ENCODE measurements around the gene PCDHA2.
"Not testable (repeated sequence)": the region's sequence is repeated elsewhere in the genome, so short reads cannot be mapped to it uniquely, and the experiment has no call there.

Gene PCDHA2

DNA sequence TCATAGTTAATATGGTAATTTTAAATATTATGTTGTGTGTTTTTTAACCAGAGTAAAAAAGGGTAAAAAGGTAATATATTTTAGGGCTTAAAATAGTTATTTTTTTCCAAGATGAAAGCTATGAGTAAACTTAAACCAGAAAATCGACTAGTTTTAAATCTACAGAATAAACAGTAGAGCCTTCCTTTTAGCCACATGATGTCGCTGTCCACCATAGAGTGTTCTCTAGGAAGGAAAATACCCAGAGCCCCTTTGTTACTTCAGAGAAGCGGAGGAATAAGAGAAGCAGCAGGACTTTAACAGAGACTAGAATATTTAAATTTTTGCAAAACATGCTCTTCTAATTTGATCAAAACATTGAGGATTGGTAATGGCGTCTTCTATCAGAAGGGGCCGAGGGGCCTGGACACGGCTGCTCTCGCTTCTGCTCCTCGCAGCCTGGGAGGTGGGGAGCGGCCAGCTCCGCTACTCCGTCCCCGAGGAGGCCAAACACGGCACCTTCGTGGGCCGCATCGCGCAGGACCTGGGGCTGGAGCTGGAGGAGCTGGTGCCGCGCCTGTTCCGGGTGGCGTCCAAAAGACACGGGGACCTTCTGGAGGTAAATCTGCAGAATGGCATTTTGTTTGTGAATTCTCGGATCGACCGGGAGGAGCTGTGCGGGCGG is at the start of gene PCDHA2:
PCDHA2 (plus strand) TSS at position 258 of the 664 bp plus-strand sequence.
- in situ Hi-C loops (cut with HindIII; ENCODE audit: low sequenced_read_pairs) = no loop called here

DNA sequence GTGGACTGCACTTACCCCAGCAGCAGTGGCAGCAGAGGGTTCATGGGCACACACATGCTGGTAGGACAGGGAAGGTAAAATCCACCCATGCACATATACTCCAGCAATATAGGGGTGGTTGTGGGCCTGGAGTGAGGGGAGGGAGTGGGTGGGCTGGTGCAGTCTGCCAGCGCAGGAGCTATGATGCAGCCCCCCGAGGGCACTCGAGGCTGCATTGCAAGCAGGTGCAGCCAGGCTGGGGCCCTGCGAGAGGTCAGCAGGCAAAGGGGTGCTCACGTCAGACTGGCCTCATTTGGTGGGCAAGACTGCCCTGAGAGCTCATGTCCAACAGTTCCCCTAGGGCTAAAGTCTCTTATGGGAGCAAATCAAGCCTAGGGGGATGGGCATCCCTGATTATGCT is 41.1 kb upstream of the PCDHA2 start:
- in situ Hi-C loops (cut with HindIII; ENCODE audit: low sequenced_read_pairs) = no loop called here

DNA sequence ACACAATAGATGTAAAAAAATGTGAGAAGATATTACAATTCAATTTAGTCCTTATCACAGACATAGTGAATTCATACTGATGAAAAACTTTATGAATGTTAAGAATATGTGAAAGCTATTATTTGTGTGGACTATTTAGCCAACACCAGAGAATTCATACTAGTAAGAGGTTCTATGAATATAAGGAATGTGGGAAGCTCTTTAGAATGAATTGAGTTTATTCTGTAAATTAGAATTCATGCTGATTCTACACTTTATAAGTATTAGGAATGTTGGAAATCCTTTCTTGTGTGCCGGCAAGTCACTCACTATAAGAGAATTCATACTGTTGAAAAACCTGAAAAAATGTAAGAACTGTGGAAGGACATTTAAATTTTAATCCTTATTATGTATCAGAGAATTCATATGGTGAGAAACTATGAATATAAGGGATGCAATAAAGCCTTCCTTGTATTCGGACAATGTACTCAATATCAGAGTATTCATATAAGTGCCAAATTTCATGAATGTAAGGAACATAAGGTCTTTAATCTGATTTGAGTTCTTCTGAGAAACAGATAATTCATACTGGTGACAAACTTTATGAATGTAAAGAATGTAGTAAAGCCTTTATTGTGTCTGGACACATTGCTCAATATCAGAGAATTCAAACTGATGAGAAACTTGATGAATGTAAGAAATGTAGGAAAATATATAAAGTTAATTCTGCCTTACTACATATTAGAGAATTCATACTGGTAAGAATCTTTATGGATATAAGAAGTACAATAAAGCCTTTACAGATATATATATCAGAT is 30.3 kb upstream of the PCDHA2 start:
- in situ Hi-C loops (cut with HindIII; ENCODE audit: low sequenced_read_pairs) = no loop called here

DNA sequence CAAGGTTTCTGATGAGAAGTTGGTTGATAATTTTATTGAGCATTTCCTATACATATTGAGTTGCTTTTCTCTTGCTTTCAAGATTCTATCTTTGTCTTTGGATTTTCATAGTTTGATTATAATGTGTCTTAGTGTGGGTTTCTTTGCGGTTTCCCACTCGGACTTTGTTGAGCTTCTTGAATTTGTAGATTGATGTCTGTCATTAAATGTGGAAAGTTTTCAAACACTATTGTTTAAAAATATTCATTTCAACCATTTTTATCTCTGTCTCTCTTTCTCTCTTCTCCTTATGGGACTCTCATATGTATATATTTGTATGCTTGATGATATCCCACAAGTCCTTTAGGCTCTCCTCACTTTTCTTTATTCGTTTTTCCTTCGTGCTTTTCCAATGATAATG is 27.2 kb upstream of the PCDHA2 start:
- in situ Hi-C loops (cut with HindIII; ENCODE audit: low sequenced_read_pairs) = no loop called here

DNA sequence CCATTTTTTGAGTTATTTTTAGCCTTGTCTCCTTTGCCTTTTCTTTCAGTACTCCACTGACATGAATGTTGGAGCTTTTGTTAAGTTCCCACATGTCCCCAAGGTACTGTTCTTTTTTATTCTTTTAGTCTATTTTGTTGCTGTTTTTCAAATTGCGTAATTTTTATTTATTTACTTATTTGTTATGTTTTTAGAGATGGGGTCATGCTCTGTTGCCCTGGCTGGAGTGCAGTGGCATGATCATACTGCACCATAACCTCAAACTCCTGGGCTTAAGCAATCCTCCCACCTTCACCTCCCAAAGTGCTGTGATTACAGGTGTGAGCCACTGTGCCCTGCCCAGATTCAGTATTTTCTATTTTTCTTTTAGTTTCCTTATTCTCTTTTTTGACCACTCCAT is 14.1 kb upstream of the PCDHA2 start:
- in situ Hi-C loops (cut with HindIII; ENCODE audit: low sequenced_read_pairs) = no loop called here

DNA sequence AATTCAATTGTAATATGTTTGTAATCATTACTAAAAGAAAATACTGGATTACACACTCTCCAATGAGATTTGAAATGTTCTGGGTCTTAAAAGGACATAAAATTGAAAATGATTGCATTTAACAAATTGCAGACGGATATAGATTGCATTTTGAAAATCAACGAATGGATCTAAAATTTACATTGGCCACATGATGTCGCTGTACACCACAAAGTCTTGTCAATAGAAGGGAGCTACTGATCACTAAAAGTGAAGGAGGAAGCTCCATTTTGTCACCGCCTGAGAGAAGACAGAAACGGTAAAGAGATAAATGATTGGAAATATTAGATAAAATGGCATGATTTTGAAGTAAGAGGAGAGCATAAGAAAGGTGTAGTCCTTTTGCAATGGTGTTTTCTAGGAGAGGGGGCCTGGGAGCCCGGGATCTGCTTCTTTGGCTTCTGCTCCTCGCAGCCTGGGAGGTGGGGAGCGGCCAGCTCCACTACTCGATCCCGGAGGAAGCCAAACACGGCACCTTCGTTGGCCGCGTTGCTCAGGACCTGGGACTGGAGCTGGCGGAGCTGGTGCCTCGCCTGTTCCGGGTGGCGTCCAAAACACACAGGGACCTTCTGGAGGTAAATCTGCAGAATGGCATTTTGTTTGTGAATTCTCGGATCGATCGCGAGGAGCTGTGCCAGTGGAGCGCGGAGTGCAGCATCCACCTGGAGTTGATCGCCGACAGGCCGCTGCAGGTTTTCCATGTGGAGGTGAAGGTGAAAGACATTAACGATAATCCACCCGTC is 8.6 kb upstream of the PCDHA2 start, which contains the start of gene PCDHA1:
PCDHA1 (plus strand) TSS at position 236 of the 782 bp plus-strand sequence.
- in situ Hi-C loops (cut with HindIII; ENCODE audit: low sequenced_read_pairs) = no loop called here

DNA sequence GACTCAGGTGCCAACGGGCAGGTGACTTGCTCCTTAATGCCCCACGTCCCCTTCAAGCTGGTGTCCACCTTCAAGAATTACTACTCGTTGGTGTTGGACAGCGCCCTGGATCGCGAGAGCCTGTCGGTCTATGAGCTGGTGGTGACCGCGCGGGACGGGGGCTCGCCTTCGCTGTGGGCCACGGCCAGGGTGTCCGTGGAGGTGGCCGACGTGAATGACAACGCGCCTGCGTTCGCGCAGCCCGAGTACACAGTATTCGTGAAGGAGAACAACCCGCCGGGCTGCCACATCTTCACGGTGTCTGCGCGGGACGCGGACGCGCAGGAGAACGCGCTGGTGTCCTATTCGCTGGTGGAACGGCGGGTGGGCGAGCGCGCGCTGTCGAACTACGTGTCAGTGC is 7.2 kb upstream of the PCDHA2 start:
- in situ Hi-C loops (cut with HindIII; ENCODE audit: low sequenced_read_pairs) = not testable (repeated sequence)

DNA sequence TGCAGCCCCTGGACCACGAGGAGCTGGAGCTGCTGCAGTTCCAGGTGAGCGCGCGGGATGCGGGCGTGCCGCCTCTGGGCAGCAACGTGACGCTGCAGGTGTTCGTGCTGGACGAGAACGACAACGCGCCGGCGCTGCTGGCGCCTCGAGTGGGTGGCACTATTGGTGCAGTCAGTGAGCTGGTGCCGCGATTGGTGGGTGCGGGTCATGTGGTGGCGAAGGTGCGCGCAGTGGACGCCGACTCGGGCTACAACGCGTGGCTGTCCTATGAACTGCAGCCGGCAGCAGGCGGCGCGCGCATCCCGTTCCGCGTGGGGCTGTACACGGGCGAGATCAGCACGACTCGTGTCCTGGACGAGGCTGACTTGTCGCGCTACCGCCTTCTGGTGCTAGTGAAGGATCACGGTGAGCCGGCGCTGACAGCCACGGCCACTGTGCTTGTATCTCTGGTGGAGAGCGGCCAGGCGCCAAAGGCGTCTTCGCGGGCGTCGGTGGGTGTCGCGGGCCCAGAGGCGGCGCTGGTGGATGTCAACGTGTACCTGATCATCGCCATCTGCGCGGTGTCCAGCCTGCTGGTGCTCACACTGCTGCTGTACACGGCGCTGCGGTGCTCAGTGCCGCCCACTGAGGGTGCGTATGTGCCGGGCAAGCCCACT is 6.7 kb upstream of the PCDHA2 start:
- in situ Hi-C loops (cut with HindIII; ENCODE audit: low sequenced_read_pairs) = not testable (repeated sequence)

DNA sequence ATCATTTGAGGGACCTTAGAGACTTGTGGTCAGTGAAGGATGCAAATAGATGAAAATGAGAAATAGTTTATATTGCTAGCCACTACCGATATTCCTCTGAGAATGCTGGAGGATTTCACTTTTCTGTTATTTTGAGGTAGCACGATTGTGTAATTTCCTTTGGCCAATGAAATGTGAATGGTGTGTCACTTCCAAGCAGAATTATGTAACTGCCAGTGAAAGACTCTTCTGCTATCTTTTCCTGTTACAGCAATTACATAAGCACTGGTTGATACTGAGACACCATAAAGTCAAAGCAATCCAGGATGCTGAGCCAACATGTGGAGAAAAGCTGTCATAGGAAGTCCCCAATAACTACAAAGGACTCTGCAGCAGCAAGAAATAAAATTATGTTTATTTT is 3.6 kb upstream of the PCDHA2 start:
- in situ Hi-C loops (cut with HindIII; ENCODE audit: low sequenced_read_pairs) = no loop called here

DNA sequence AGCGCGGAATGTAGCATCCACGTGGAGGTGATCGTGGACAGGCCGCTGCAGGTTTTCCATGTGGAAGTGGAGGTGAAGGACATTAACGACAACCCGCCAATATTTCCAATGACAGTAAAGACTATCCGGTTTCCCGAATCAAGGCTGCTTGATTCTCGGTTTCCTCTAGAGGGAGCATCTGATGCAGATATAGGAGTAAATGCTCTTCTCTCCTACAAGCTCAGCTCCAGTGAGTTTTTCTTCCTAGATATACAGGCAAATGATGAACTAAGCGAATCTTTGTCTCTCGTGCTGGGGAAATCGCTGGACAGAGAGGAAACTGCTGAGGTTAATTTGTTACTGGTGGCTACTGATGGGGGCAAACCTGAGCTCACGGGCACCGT is 598 bp downstream of the PCDHA2 start:
- in situ Hi-C loops (cut with HindIII; ENCODE audit: low sequenced_read_pairs) = no loop called here

DNA sequence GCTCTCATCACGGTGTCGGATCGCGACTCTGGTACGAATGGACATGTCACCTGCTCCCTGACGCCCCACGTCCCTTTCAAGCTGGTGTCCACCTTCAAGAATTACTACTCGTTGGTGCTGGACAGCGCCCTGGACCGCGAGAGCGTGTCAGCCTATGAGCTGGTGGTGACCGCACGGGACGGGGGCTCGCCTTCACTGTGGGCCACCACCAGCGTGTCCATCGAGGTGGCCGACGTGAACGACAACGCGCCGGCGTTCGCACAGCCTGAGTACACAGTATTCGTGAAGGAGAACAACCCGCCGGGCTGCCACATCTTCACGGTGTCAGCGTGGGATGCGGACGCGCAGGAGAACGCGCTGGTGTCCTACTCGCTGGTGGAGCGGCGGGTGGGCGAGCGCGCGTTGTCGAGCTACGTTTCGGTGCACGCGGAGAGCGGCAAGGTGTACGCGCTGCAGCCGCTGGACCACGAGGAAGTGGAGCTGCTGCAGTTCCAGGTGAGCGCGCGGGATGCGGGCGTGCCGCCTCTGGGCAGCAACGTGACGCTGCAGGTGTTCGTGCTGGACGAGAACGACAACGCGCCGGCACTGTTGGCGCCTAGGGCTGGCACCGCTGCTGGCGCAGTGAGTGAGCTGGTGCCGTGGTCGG is 1.5 kb downstream of the PCDHA2 start:
- in situ Hi-C loops (cut with HindIII; ENCODE audit: low sequenced_read_pairs) = not testable (repeated sequence)

DNA sequence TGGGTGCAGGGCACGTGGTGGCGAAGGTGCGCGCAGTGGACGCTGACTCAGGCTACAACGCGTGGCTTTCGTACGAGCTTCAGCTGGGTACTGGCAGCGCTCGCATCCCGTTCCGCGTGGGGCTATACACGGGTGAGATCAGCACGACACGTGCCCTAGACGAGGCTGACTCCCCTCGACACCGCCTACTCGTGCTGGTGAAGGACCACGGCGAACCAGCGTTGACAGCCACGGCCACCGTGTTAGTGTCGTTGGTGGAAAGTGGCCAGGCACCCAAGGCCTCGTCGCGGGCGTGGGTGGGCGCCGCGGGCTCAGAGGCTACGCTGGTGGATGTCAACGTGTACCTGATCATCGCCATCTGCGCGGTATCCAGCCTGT is 2.1 kb downstream of the PCDHA2 start:
- in situ Hi-C loops (cut with HindIII; ENCODE audit: low sequenced_read_pairs) = no loop called here

DNA sequence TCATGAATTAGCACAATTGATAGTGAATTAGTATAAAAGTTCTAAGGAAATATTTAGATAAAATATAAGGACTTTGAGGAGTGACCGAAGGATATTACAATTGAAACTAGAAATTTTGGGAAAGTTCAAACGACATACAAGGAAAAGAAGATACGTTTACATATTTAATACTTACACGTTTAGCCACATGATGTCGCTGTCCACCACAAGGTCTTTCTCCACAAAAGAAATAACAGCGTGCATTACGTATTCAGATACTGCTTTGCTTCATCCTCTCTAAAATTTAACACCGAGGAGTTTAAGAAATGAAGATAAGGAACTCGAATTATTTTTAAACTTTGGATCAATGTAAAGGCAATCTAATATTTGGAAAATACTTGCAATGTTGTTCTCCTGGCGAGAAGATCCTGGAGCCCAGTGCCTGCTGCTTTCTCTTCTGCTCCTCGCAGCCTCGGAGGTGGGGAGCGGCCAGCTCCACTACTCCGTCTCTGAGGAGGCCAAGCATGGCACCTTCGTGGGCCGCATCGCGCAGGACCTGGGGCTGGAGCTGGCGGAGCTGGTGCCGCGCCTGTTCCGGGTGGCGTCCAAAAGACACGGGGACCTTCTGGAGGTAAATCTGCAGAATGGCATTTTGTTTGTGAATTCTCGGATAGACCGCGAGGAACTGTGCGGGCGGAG is 6.3 kb downstream of the PCDHA2 start, which contains the start of gene PCDHA3:
PCDHA3 (plus strand) TSS at position 242 of the 678 bp plus-strand sequence.
- in situ Hi-C loops (cut with HindIII; ENCODE audit: low sequenced_read_pairs) = no loop called here

DNA sequence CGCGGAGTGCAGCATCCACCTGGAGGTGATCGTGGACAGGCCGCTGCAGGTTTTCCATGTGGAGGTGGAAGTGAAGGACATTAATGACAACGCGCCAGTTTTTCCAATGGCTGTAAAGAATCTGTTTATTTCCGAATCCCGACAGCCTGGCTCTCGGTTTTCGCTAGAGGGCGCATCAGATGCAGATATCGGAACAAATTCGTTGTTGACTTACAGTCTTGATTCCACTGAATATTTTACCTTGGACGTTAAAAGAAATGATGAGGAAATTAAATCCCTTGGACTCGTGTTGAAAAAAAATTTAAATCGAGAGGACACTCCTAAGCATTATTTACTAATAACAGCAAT is 6.8 kb downstream of the PCDHA2 start:
- in situ Hi-C loops (cut with HindIII; ENCODE audit: low sequenced_read_pairs) = no loop called here

DNA sequence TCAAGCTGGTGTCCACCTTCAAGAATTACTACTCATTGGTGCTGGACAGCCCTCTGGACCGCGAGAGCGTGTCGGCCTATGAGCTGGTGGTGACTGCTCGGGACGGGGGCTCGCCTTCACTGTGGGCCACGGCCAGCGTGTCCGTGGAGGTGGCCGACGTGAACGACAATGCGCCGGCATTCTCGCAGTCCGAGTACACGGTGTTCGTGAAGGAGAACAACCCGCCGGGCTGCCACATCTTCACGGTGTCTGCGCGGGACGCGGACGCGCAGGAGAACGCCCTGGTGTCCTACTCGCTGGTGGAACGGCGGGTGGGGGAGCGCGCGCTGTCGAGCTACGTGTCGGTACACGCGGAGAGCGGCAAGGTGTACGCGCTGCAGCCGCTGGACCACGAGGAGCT is 7.7 kb downstream of the PCDHA2 start:
- in situ Hi-C loops (cut with HindIII; ENCODE audit: low sequenced_read_pairs) = not testable (repeated sequence)

DNA sequence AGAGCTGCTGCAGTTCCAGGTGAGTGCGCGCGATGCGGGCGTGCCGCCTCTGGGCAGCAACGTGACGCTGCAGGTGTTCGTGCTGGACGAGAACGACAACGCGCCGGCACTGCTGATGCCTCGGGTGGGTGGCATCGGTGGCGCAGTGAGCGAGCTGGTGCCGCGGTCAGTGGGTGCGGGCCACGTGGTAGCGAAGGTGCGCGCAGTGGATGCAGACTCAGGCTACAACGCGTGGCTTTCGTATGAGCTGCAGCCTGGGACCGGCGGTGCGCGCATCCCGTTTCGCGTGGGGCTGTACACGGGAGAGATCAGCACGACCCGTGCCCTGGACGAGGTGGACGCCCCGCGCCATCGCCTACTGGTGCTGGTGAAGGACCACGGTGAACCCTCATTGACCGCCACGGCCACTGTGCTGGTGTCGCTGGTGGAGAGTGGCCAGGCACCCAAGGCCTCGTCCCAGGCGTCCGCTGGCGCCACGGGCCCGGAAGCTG is 8.2 kb downstream of the PCDHA2 start:
- in situ Hi-C loops (cut with HindIII; ENCODE audit: low sequenced_read_pairs) = no loop called here

DNA sequence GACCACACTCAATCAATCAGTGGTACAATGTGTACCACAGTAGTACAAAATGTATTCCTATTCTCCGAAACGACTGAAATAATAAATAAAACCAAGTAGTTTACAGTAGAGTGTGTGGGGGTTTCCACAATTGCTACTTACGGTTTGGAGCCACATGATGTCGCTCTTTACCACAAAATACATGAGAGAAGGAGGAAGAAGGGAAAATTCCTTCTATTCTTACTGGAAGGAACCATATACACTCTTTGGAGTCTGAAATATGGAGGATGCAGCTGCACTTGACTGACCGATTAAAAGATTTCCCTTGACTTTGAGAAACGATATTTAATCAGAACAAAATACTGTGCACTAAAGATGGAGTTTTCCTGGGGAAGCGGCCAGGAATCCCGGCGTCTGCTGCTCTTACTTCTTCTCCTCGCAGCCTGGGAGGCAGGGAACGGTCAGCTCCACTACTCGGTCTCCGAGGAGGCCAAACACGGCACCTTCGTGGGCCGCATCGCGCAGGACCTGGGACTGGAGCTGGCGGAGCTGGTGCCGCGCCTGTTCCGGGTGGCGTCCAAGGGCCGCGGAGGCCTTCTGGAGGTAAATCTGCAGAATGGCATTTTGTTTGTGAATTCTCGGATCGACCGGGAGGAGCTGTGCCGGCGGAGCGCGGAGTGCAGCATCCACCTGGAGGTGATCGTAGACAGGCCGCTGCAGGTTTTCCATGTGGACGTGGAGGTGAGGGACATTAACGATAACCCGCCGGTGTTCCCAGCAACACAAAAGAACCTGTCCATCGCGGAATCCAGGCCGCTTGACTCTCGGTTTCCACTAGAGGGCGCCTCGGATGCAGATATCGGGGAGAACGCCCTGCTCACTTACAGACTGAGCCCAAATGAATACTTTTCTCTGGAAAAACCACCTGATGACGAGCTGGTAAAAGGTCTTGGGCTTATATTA is 12.5 kb downstream of the PCDHA2 start, which contains the start of gene PCDHA4:
PCDHA4 (plus strand) TSS at position 235 of the 942 bp plus-strand sequence.
- in situ Hi-C loops (cut with HindIII; ENCODE audit: low sequenced_read_pairs) = no loop called here

DNA sequence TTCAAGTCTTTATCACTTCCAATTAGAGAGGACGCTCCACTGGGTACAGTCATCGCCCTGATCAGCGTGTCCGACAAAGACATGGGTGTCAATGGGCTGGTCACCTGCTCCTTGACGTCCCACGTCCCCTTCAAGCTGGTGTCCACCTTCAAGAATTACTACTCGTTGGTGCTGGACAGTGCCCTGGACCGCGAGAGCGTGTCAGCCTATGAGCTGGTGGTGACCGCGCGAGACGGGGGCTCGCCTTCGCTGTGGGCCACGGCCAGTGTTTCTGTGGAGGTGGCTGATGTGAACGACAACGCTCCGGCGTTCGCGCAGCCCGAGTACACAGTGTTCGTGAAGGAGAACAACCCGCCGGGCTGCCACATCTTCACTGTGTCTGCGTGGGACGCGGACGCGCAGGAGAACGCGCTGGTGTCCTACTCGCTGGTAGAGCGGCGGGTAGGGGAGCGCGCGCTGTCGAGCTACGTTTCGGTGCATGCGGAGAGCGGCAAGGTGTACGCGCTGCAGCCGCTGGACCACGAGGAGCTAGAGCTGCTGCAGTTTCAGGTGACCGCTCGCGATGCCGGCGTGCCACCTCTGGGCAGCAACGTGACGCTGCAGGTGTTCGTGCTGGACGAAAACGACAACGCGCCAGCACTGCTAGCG is 13.7 kb downstream of the PCDHA2 start:
- in situ Hi-C loops (cut with HindIII; ENCODE audit: low sequenced_read_pairs) = not testable (repeated sequence)

Measured in endothelial cell of hepatic sinusoid (primary cell).